ENCODE results near the gene ALS2.
"Not testable (repeated sequence)": the region's sequence is repeated elsewhere in the genome, so short reads cannot be mapped to it uniquely, and the experiment has no call there.

Gene ALS2

DNA sequence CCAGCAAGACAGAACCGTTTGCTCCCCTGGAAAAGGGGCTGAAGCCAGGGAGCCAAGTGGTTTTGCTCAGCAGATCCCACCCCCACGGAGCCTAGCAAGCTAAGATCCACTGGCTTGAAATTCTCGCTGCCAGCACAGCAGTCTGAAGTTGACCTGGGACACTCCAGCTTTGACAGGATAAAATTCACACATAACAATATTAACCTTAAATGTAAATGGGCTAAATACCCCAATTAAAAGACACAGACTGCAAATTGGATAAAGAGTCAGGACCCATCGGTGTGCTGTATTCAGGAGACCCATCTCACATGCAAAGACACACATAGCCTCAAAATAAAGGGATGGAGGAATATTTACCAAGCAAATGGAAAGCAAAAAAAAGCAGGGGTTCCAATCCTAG is 109.5 kb downstream of the ALS2 start:
- not testable (repeated sequence) for DNase-seq

DNA sequence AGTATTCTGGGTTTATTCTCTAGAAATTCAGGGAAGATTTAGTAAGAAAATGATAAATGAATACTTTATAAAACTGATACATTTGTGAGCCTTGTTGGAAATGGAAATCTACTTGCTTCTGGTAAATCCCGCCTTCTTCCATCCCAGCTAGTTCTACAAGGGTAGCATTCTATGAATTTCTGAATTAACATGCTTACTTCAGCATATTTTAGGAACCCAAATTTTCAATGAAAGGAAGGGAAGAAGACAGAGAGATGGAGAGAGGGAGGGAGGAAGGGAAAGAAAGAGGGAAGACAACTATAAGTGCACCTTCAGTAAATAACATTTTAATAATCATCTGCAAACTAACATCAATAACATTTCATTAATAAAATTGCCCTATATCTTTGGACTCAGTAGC is 110.9 kb downstream of the ALS2 start:
- DNase-seq, result no peak

DNA sequence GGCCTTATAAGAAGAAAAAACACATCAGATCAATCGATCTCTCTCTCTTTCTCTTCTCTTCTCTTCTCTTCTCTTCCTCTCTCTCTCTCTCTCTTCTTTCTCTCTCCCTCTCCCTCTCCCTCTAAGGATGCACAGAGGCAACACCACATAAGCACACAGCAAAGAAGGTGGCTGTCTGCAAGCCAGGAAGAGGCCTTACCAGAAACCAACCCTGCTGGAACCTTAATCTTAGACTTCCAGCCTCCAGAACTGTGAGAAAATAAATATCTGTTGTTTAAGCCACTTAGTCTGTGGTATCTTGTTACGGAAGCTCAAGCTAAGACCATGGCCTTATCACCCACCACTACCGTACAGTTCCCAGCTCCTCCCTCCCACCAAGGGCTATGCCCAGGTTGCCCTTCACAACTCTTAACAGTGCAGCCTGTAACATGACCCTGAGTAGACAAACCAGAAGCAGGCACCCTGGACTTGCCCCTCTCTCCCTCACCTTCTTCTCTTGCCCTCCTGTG is 112.3 kb downstream of the ALS2 start:
- DNase-seq, result no peak

DNA sequence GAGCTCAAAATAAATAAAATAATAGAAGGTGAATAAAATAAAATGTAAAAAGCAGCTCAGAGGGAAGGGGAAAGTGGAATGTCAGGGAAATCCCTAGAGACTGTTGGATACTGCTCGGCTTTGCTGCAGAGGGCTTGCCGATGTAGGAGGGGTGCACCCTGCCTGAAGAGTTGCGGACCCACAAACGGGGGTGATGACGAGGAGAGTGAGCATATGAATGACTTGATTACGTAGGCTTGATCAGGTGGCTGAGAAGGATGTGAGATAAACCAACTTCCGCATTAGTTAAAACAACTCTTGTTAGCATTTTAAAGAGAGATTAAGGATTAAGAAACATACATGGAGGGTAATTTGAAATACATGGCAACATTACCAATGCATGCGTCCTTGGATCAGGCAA is 116.4 kb downstream of the ALS2 start:
- DNase-seq, result no peak

DNA sequence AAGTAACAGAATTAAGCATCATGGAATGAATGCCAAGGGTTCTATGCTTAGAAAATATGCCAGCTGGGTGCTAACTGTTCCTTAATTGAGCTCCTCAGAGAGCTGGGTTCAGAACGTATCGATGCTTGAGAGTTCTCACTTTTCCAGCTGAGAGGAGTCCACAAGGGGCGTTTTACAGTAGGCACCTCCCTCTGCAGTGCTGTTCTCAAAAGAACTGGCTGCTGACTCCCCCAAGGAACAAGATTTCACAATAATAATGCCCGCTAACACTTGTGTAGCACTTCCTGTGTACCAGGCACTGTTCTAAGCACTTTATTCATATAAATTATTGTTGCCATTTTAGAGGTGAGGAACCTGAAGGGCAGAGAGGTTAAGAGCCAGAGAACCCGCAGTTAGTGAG is 119.4 kb downstream of the ALS2 start:
- no peak for DNase-seq

DNA sequence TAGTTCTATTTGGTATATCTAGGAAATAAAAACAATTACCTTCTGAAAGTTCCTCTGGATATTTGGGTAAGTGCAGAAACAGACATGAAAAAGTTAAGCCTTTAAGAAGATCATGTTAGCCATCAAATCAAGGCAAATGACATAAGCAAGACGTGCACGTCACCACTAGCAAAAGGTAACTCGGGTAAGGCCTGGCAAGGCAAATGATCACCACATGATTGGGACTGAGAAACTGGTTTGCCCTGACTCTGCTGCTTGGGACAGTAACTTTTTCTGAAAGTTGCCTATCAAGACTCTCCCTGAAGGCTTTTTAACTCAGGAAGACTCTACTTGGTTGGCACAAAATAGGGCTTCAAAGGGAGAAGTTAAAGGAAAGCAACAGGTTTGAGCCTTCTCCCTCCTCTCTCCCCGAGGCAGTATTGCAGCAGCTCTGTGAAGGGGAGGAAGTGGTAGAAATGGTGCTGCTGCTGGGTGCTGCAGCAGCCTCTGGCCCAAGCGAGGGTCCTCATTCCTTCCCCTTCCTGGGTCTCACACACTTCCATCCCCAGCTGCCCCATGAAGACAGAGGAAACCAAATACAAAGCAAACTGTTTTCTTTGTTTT is 120.3 kb downstream of the ALS2 start:
- DNase-seq, result no peak

DNA sequence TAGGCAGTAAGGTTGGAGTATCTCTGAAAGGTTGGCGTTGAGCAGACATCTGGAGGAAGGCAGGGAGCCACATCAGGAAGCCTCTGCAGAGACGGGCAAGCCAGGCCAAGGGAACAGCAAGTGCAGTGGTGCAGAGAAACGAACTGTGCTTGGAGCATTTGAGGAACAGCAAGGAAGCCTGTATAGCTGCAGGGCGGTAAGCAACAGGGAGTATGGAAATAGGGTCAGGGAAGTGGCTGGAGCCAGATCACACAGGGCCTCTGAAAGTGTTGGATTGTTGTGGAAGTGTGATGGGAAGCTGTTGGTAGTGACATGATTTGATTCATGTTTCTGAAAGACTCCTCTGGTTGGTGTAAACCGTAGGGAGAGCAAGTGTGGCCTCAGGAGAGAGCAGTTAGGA is 124.0 kb downstream of the ALS2 start:
- DNase-seq, result no peak

DNA sequence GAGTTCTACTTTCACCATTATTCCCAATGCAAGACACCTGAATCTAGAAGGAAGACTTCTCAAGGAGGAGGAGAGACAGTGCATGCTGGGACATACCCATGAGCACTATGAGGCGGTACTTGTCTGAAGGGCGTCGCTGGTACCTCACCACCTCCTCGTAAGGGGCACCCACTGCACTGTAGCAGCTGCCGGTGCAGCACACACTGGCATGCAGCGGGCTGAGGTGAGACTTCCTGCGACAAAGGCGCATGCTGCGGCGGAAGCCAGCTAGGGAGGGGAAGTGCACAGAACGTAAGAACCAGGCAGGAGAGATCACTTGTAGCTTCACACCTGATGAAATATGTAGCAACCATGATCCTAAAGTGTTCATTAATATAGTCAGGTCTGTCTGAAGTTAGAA is 124.6 kb downstream of the ALS2 start:
- DNase-seq, result no peak

DNA sequence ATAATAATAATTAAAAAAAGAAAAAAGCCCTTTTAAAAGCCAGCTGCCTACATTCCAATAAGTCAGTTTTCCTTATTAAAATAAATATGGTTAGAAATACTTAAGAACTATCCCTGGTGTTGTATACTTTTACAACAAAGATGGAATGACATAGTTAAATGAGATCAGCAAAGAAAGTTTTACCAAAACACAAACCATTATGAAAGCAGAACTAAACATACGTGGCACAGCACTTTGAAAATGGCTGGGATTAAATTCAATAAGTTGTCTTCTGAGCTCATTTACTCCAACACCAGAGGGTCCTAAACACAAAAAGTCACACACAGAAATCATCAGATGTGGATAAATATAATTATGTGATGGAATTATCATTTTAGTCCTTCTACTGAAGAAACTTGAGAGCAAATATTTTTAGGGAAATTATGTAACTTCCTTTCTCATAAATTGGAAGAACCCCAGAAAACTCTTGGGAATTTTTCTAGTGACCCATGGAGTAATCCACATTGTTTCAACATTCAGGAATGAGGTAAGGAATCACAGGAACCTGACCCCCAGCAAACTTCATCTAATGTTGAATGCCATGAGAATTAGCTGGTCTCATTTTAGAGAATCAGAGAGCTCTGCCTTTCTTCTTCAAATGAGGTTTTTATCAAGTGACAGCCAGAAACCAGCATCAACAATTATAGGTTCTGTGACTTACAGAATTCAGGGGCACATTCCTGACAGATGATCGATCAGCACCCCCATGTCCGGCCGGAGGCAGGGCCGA is 125.9 kb downstream of the ALS2 start:
- DNase-seq, result no peak

DNA sequence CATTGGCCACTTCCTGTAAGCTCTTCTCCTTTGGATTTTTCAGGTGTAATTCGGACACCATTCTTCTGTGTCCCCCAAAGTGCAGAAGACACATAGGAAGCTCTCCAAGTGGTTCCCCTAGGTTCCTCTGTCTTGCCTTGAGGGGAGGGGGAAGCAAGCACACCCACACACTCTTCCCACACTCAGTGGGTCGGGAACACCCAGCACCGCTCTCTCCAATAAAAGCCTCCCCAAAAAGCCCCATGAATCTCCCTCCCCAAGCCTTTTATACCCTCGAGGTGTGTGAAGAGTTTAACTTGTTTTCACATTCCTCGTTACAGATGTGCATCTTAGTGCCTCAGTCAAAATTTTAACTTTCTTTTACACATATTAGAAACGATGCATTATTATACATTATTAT is 127.5 kb downstream of the ALS2 start:
- no peak for DNase-seq

Measured in NCI-H2081 (cell line).